Measurements from ENCODE around the gene MUC22.

- TF ChIP-seq CTCF (conservative IDR thresholded peaks at IDR 0.05): no peak
- TF ChIP-seq ZFX (IDR thresholded peaks at IDR 0.05): no peak
These were observed 39.2 kb downstream of the MUC22 start for GRCh38 chr6:31049518-31049917.

Measured in C4-2B (cell line).